HEK293T (cell line): ENCODE data around the gene MAN1B1.

Experiments
- BHLHE40 ChIP-seq: fragments of 450-650 bp; IDR thresholded peaks from 2 replicates; pipeline ENCODE4 v1.6.1; 2016; ENCODE audit warnings: mild to moderate bottlenecking, moderate library complexity, borderline replicate concordance
- CTBP1 ChIP-seq: fragments of 450-650 bp; IDR thresholded peaks from 2 replicates; pipeline ENCODE4 v1.6.1; 2016; ENCODE audit warnings: borderline replicate concordance
- FOXA1 ChIP-seq: fragments of 450-650 bp; IDR thresholded peaks from 2 replicates; pipeline ENCODE4 v1.6.1; 2016; ENCODE audit warnings: mild to moderate bottlenecking
- FOXK2 ChIP-seq: fragments of 450-650 bp; IDR thresholded peaks from 2 replicates; pipeline ENCODE4 v1.6.1; 2016; ENCODE audit warnings: mild to moderate bottlenecking
- FOXM1 ChIP-seq: fragments of 450-650 bp; IDR thresholded peaks from 2 replicates; pipeline ENCODE4 v1.6.1; 2017; ENCODE audit warnings: mild to moderate bottlenecking, borderline replicate concordance
- HDGF ChIP-seq: fragments of 450-650 bp; IDR thresholded peaks from 2 replicates; pipeline ENCODE4 v1.6.1; 2017; ENCODE audit warnings: antibody characterized with exemption, borderline replicate concordance
- L3MBTL2 ChIP-seq: fragments of 450-650 bp; conservative IDR thresholded peaks from 2 replicates; pipeline ENCODE4 v1.6.1; 2016; ENCODE audit warnings: mild to moderate bottlenecking
- NFRKB ChIP-seq: fragments of 450-650 bp; IDR thresholded peaks from 2 replicates; pipeline ENCODE4 v1.6.1; 2016; ENCODE audit warnings: mild to moderate bottlenecking, moderate library complexity
- SUZ12 ChIP-seq: fragments of 450-650 bp; IDR thresholded peaks from 2 replicates; pipeline ENCODE4 v1.6.1; 2016; ENCODE audit warnings: mild to moderate bottlenecking
- ZNF384 ChIP-seq: fragments of 450-650 bp; IDR thresholded peaks from 2 replicates; pipeline ENCODE4 v1.6.1; 2016

DNA sequence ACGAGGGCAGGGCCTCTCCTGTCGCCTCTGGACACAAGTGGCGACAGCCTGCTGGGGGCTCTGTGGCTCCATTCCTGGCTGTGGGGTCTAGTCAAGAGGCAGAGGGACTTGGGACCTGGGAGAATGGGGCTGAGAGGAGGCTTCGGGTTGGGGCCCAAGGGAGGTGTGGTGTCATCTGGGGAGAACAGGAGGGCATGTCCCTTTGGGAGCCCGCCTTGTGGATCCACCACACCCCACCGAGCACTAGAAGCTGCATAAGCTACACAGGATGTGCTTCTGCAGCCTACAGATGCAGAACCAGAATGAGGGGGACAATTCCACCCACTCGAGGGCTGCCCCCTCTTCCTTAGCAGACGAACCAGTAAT, 3.9 kb upstream of the MAN1B1 start:
- TF ChIP-seq BHLHE40, result no peak
- no peak for TF ChIP-seq L3MBTL2
- no peak for TF ChIP-seq FOXK2
- TF ChIP-seq ZNF384, result no peak
- TF ChIP-seq NFRKB, result no peak
- TF ChIP-seq FOXM1, result no peak
- no peak for TF ChIP-seq HDGF
- no peak for TF ChIP-seq SUZ12
- TF ChIP-seq FOXA1, result no peak
- TF ChIP-seq CTBP1, result no peak
